ENCODE measurements around the gene WNK4.
A peak's percentile ranks its signal among the peaks of the same experiment; 100 is the strongest.
"Not testable (repeated sequence)": the region's sequence is repeated elsewhere in the genome, so short reads cannot be mapped to it uniquely, and the experiment has no call there.

WNK4 gene

GRCh38 chr17:42779936-42780850 is at the start of gene WNK4:
TSS of gene WNK4 (plus strand) at chr17:42780610. CDS start at chr17:42780699, 89 bp downstream.
- no peak for DNase-seq

GRCh38 chr17:42740699-42741098 is 39.7 kb upstream of the WNK4 start:
- DNase-seq: no peak

- DNase-seq: not testable (repeated sequence)
These were observed 37.5 kb upstream of the WNK4 start for GRCh38 chr17:42742916-42743315.

GRCh38 chr17:42743595-42744282 is 36.7 kb upstream of the WNK4 start:
- no peak for DNase-seq

- DNase-seq: peak; percentile 56
These were observed 36.1 kb upstream of the WNK4 start for GRCh38 chr17:42744283-42744805.

GRCh38 chr17:42744806-42745617 is 35.4 kb upstream of the WNK4 start, which contains the start of gene EZH1:
TSS of gene EZH1 (minus strand) at chr17:42745040. CDS start at chr17:42728941, 16,099 bp downstream.
- DNase-seq: peak; percentile 95

GRCh38 chr17:42748202-42748907 is 32.1 kb upstream of the WNK4 start:
- DNase-seq: no peak

- no peak for DNase-seq
These were observed 31.3 kb upstream of the WNK4 start for GRCh38 chr17:42748908-42749798.

- DNase-seq: no peak
These were observed 29.6 kb upstream of the WNK4 start for GRCh38 chr17:42750739-42751344.

GRCh38 chr17:42751628-42752027 is 28.8 kb upstream of the WNK4 start:
- no peak for DNase-seq

GRCh38 chr17:42754782-42755181 is 25.6 kb upstream of the WNK4 start:
- DNase-seq: no peak

- no peak for DNase-seq
These were observed 20.3 kb upstream of the WNK4 start for GRCh38 chr17:42759982-42760651.

GRCh38 chr17:42760652-42761581 is 19.5 kb upstream of the WNK4 start, which contains the start of gene RAMP2:
TSS of gene RAMP2 (plus strand) at chr17:42761227. CDS start at chr17:42761262, 35 bp downstream.
- peak; percentile 55 for DNase-seq

- no peak for DNase-seq
These were observed 18.8 kb upstream of the WNK4 start for GRCh38 chr17:42761638-42762037.

GRCh38 chr17:42766124-42766523 is 14.3 kb upstream of the WNK4 start:
- DNase-seq: no peak

- DNase-seq: no peak
These were observed 12.9 kb upstream of the WNK4 start for GRCh38 chr17:42767512-42767911.

- DNase-seq: not testable (repeated sequence)
These were observed 12.4 kb upstream of the WNK4 start for GRCh38 chr17:42768006-42768405.

GRCh38 chr17:42769964-42770363 is 10.4 kb upstream of the WNK4 start:
- not testable (repeated sequence) for DNase-seq

GRCh38 chr17:42772945-42773289 is 7.5 kb upstream of the WNK4 start:
- DNase-seq: no peak

All from femur (tissue), 1 donor.